Left kidney (tissue), 2 donors: ENCODE data around the gene STARD10. TPM values are rescaled to one million over a fixed set of nuclear protein-coding genes. Genes with fewer than 3 reads are reported as not detected.
"Not testable (repeated sequence)": the region's sequence is repeated elsewhere in the genome, so short reads cannot be mapped to it uniquely, and the experiment has no call there.

Source experiments
- DNase-seq: peaks from one replicate; pipeline ENCODE4 v3.0.0-alpha.2; 2013
- polyA plus RNA-seq: library from polyadenylated mRNA; unstranded; fragments of 120-200 nt; gene quantifications from one replicate; pipeline ENCODE4 v1.2.1, GENCODE V29; 2013; ENCODE audit not compliant: insufficient read length

The STARD10 gene
- polyA plus RNA-seq, 1 donor: 66.4 TPM

- DNase-seq: no peak
Measured at GRCh38 chr11:72808331-72808798, 14.5 kb upstream of the STARD10 start.

GRCh38 chr11:72807792-72808191 is 13.9 kb upstream of the STARD10 start:
- DNase-seq: no peak

- DNase-seq: no peak
Measured at GRCh38 chr11:72807021-72807693, 13.3 kb upstream of the STARD10 start.

- DNase-seq: not testable (repeated sequence)
Measured at GRCh38 chr11:72806378-72806777, 12.5 kb upstream of the STARD10 start.

GRCh38 chr11:72805216-72805615 is 11.4 kb upstream of the STARD10 start:
- no peak for DNase-seq

GRCh38 chr11:72802822-72803221 is 9.0 kb upstream of the STARD10 start:
- no peak for DNase-seq

- no peak for DNase-seq
Measured at GRCh38 chr11:72799441-72799840, 5.6 kb upstream of the STARD10 start.

GRCh38 chr11:72798361-72798760 is 4.5 kb upstream of the STARD10 start:
- no peak for DNase-seq

GRCh38 chr11:72793076-72793424 is 797 bp downstream of the STARD10 start:
- no peak for DNase-seq

GRCh38 chr11:72792437-72793021 is 1.3 kb downstream of the STARD10 start:
- no peak for DNase-seq

- DNase-seq: not testable (repeated sequence)
Measured at GRCh38 chr11:72791228-72791627, 2.6 kb downstream of the STARD10 start.

GRCh38 chr11:72789493-72790131 is 4.2 kb downstream of the STARD10 start:
- no peak for DNase-seq

- no peak for DNase-seq
Measured at GRCh38 chr11:72788241-72788640, 5.6 kb downstream of the STARD10 start.

- no peak for DNase-seq
Measured at GRCh38 chr11:72787216-72788104, 6.4 kb downstream of the STARD10 start.

- no peak for DNase-seq
Measured at GRCh38 chr11:72786305-72787215, 7.3 kb downstream of the STARD10 start.

GRCh38 chr11:72784662-72785061 is 9.2 kb downstream of the STARD10 start:
- DNase-seq: no peak

GRCh38 chr11:72783144-72783905 is 10.5 kb downstream of the STARD10 start:
- DNase-seq: no peak

- no peak for DNase-seq
Measured at GRCh38 chr11:72782081-72782920, 11.5 kb downstream of the STARD10 start.

GRCh38 chr11:72781313-72782080 is 12.3 kb downstream of the STARD10 start:
- no peak for DNase-seq
